Mesenchymal stem cell (in vitro differentiated cells and primary cell): ENCODE measurements around the gene DAGLB.
A peak's percentile ranks its signal among the peaks of the same experiment; 100 is the strongest.

Experiments used
- DNase-seq: peaks from one replicate; pipeline ENCODE4 v3.0.0-alpha.2; 2013
- H2AFZ ChIP-seq: one replicate; pipeline ENCODE4 v1.6.1; 2013; ENCODE audit warnings: low read depth, mild to moderate bottlenecking, control low read depth, inconsistent platforms, low read length, moderate library complexity
- H2AK5ac ChIP-seq: 2 replicates; pipeline ENCODE4 v1.6.1; 2013; ENCODE audit warnings: low read length, moderate library complexity, mild to moderate bottlenecking, inconsistent platforms; ENCODE audit not compliant: severe bottlenecking
- H2BK120ac ChIP-seq: one replicate; pipeline ENCODE4 v1.6.1; 2013; ENCODE audit warnings: low read depth, mild to moderate bottlenecking, inconsistent platforms, low read length, moderate library complexity
- H2BK12ac ChIP-seq, 2 experiments: one replicate each; pipeline ENCODE4 v1.6.1; 2013; ENCODE audit warnings: inconsistent platforms in 2 of 2, low read length in 2 of 2, mild to moderate bottlenecking in 2 of 2, moderate library complexity in 2 of 2, control low read depth in 1 of 2
- H2BK15ac ChIP-seq: one replicate; pipeline ENCODE4 v1.6.1; 2013; ENCODE audit warnings: mild to moderate bottlenecking, low read depth, inconsistent platforms; ENCODE audit not compliant: poor library complexity, severe bottlenecking
- H2BK5ac ChIP-seq: 2 replicates; pipeline ENCODE4 v1.6.1; 2013; ENCODE audit warnings: low read depth, mild to moderate bottlenecking, low read length, control low read depth, inconsistent platforms; ENCODE audit not compliant: poor library complexity, severe bottlenecking
- H3K14ac ChIP-seq, 2 experiments: one replicate each; pipeline ENCODE4 v1.6.1; 2013; ENCODE audit warnings: inconsistent platforms in 2 of 2, low read length in 2 of 2, control low read depth in 1 of 2, mild to moderate bottlenecking in 1 of 2, moderate library complexity in 1 of 2
- H3K18ac ChIP-seq, 2 experiments: one replicate each; pipeline ENCODE4 v1.6.1; 2013; ENCODE audit warnings: inconsistent platforms in 2 of 2, low read length in 2 of 2, control low read depth in 1 of 2, low read depth in 1 of 2, mild to moderate bottlenecking in 1 of 2
- H3K23ac ChIP-seq, 2 experiments: one replicate each; pipeline ENCODE4 v1.6.1; 2013; ENCODE audit warnings: inconsistent platforms in 2 of 2, low read length in 2 of 2, mild to moderate bottlenecking in 2 of 2, moderate library complexity in 2 of 2, control low read depth in 1 of 2
- H3K27ac ChIP-seq: 2 replicates; pipeline ENCODE4 v1.5.1; 2013; ENCODE audit warnings: mild to moderate bottlenecking, moderate library complexity, low read length, control low read depth, inconsistent platforms; ENCODE audit not compliant: poor library complexity, severe bottlenecking
- H3K27me3 ChIP-seq, 2 experiments: 2 replicates each; pipeline versions ENCODE4 v1.6.1 to v1.7.0; 2013; ENCODE audit warnings: low read length in 2 of 2, mild to moderate bottlenecking in 2 of 2, moderate library complexity in 2 of 2, control low read depth in 1 of 2, inconsistent platforms in 1 of 2; ENCODE audit not compliant: control insufficient read depth in 1 of 2, insufficient read depth in 1 of 2
- H3K36me3 ChIP-seq, 2 experiments: 2 replicates each; pipeline versions ENCODE4 v1.6.1 to v1.7.0; 2013; ENCODE audit warnings: low read length in 2 of 2, control low read depth in 1 of 2, inconsistent platforms in 1 of 2, low read depth in 1 of 2, mild to moderate bottlenecking in 1 of 2; ENCODE audit not compliant: insufficient read depth in 2 of 2, control insufficient read depth in 1 of 2
- H3K4ac ChIP-seq, 2 experiments: one replicate each; pipeline ENCODE4 v1.6.1; 2013; ENCODE audit warnings: inconsistent platforms in 2 of 2, low read length in 2 of 2, mild to moderate bottlenecking in 2 of 2, moderate library complexity in 2 of 2, control low read depth in 1 of 2, low read depth in 1 of 2
- H3K4me1 ChIP-seq: 2 replicates; pipeline ENCODE4 v1.6.1; 2013; ENCODE audit warnings: low read depth, low read length, control low read depth; ENCODE audit not compliant: control insufficient read depth, insufficient read depth
- H3K4me2 ChIP-seq: 2 replicates; pipeline ENCODE4 v1.6.1; 2013; ENCODE audit warnings: low read length, mild to moderate bottlenecking, inconsistent platforms; ENCODE audit not compliant: poor library complexity, severe bottlenecking
- H3K4me3 ChIP-seq, 2 experiments: 2 replicates each; pipeline versions ENCODE4 v1.5.1 to v1.7.0; 2013; ENCODE audit warnings: low read length in 2 of 2, mild to moderate bottlenecking in 2 of 2, control low read depth in 1 of 2, low read depth in 1 of 2; ENCODE audit not compliant: insufficient read depth in 1 of 2
- H3K79me1 ChIP-seq: replicated peaks from 2 replicates; pipeline ENCODE4 v1.6.1; 2013; ENCODE audit warnings: mild to moderate bottlenecking, control low read depth, low read length, inconsistent platforms; ENCODE audit not compliant: poor library complexity, severe bottlenecking
- H3K9ac ChIP-seq: 2 replicates; pipeline ENCODE4 v1.7.0; 2013; ENCODE audit warnings: mild to moderate bottlenecking, low read length, moderate library complexity
- H3K9me3 ChIP-seq: 2 replicates; pipeline ENCODE4 v1.7.0; 2013; ENCODE audit warnings: mild to moderate bottlenecking, low read length; ENCODE audit not compliant: control insufficient read depth
- H4K8ac ChIP-seq: one replicate; pipeline ENCODE4 v1.6.1; 2013; ENCODE audit warnings: inconsistent platforms, mild to moderate bottlenecking, low read length, moderate library complexity
- H4K91ac ChIP-seq: one replicate; pipeline ENCODE4 v1.6.1; 2013; ENCODE audit warnings: mild to moderate bottlenecking, low read length, inconsistent platforms
- WGBS: methylation state at CpG from one replicate; pipeline ENCODE4 v1.1.7; 2013; ENCODE audit warnings: mixed read lengths; 5-methylcytosine and 5-hydroxymethylcytosine counted together

Gene DAGLB

GRCh38 chr7:6403907-6404306 lies 43.8 kb downstream of the DAGLB start:
- Histone ChIP-seq H3K9me3 (no peaks in the 10 kb centered on the region), H2AFZ (no peak overlapping the region), H2BK120ac (no peak overlapping the region), H3K4ac (no peak overlapping the region), H3K4me1 (peaks cover 8% of the 10 kb centered on the region), H4K91ac (no peak overlapping the region), H3K36me3 (peaks cover 75 to 92% of the 10 kb centered on the region in 2 experiments), H2BK5ac (no peak overlapping the region), H4K8ac (no peak overlapping the region), H3K27ac (no peak overlapping the region), H2BK12ac (no peak overlapping the region), H3K79me1 (peaks cover 31% of the 10 kb centered on the region), H3K9ac (no peak overlapping the region), H3K18ac (no peak overlapping the region), H3K4me3 (no peak overlapping the region), H3K14ac (no peak overlapping the region), H2AK5ac (no peak overlapping the region), H3K4me2 (no peak overlapping the region), H2BK15ac (no peak overlapping the region), H3K27me3 (no peaks in the 10 kb centered on the region), H3K23ac (no peak overlapping the region)
- WGBS = 96% methylated on average over 7 of the region's 7 CpGs
- no peak for DNase-seq

DNA sequence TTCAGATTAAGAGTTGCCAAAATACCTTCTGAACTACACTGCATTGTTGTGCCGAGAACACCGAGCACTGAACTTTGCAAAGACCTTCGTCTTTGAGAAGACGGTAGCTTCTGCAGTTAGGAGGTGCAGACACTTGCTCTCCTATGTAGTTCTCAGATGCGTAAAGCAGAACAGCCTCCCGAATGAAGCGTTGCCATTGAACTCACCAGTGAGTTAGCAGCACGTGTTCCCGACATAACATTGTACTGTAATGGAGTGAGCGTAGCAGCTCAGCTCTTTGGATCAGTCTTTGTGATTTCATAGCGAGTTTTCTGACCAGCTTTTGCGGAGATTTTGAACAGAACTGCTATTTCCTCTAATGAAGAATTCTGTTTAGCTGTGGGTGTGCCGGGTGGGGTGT lies 45.0 kb downstream of the DAGLB start:
- H2BK120ac ChIP-seq = no peak overlapping the region
- no peak overlapping the region for H3K4ac ChIP-seq
- peaks cover 12% of the 10 kb centered on the region for H3K4me1 ChIP-seq
- H2BK15ac ChIP-seq = no peak overlapping the region
- no peak overlapping the region for H2AK5ac ChIP-seq
- H3K36me3 ChIP-seq = peaks cover 71 to 82% of the 10 kb centered on the region in 2 experiments
- H4K8ac ChIP-seq = no peak overlapping the region
- no peak overlapping the region for H3K18ac ChIP-seq
- H4K91ac ChIP-seq = no peak overlapping the region
- no peak overlapping the region for H2BK5ac ChIP-seq
- H2BK12ac ChIP-seq = peak overlapping the region in 1 of 2 experiments; percentile 21
- no peak overlapping the region for H2AFZ ChIP-seq
- DNase-seq = no peak
- no peak overlapping the region for H3K27ac ChIP-seq
- H3K9me3 ChIP-seq = no peaks in the 10 kb centered on the region
- H3K9ac ChIP-seq = no peak overlapping the region
- no peak overlapping the region for H3K4me2 ChIP-seq
- no peak overlapping the region for H3K14ac ChIP-seq
- H3K79me1 ChIP-seq = peaks cover 23% of the 10 kb centered on the region
- H3K4me3 ChIP-seq = no peak overlapping the region
- H3K27me3 ChIP-seq = no peaks in the 10 kb centered on the region
- no peak overlapping the region for H3K23ac ChIP-seq
- WGBS = 97% methylated on average over 13 of the region's 13 CpGs

- no peak overlapping the region for H3K4me2 ChIP-seq
- no peak overlapping the region for H3K23ac ChIP-seq
- H2BK5ac ChIP-seq = no peak overlapping the region
- peak overlapping the region; percentile 14 for H4K8ac ChIP-seq
- no peak overlapping the region for H3K27ac ChIP-seq
- 96% methylated on average over 9 of the region's 17 CpGs for WGBS
- H3K27me3 ChIP-seq = no peaks in the 10 kb centered on the region
- H3K9ac ChIP-seq = no peak overlapping the region
- H3K4me1 ChIP-seq = peaks cover 12% of the 10 kb centered on the region
- no peak overlapping the region for H2AK5ac ChIP-seq
- H3K79me1 ChIP-seq = peaks cover 21% of the 10 kb centered on the region
- no peak for DNase-seq
- no peak overlapping the region for H3K4ac ChIP-seq
- H3K36me3 ChIP-seq = peaks cover 68 to 75% of the 10 kb centered on the region in 2 experiments
- no peak overlapping the region for H2BK120ac ChIP-seq
- no peak overlapping the region for H3K4me3 ChIP-seq
- H2BK15ac ChIP-seq = no peak overlapping the region
- H3K18ac ChIP-seq = no peak overlapping the region
- H2BK12ac ChIP-seq = no peak overlapping the region
- no peak overlapping the region for H2AFZ ChIP-seq
- H4K91ac ChIP-seq = no peak overlapping the region
- H3K14ac ChIP-seq = no peak overlapping the region
- H3K9me3 ChIP-seq = no peaks in the 10 kb centered on the region
Observed at GRCh38 chr7:6402041-6402440, 45.7 kb downstream of the DAGLB start.

DNA sequence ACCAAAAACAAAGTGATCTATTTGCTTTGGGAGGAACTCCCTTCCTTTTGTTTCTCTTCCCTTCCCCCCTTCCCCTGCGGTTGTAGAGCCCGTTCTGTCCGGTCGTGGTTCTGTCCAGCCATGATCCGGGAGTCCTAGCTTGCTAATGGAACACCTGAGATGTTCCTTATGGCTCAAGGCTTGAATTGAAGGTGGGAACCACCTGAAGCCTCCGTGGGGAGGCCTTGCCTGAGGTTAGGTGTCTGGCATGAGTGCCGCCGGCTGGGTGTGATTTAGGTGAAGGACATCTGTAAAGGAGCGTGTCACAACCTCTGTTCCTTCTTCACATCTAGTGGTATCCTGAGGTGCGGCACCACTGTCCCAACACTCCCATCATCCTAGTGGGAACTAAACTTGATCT lies 46.2 kb downstream of the DAGLB start:
- Histone ChIP-seq H2BK12ac (no peak overlapping the region), H3K27ac (no peak overlapping the region), H3K4me2 (no peak overlapping the region), H3K27me3 (no peaks in the 10 kb centered on the region), H2AK5ac (no peak overlapping the region), H3K9me3 (no peaks in the 10 kb centered on the region), H3K79me1 (peaks cover 17% of the 10 kb centered on the region), H3K4me3 (no peak overlapping the region), H3K4me1 (peaks cover 12% of the 10 kb centered on the region), H3K36me3 (peaks cover 63 to 70% of the 10 kb centered on the region in 2 experiments), H4K8ac (no peak overlapping the region), H2AFZ (no peak overlapping the region), H2BK5ac (no peak overlapping the region), H3K23ac (no peak overlapping the region), H2BK120ac (no peak overlapping the region), H3K18ac (no peak overlapping the region), H2BK15ac (no peak overlapping the region), H3K14ac (no peak overlapping the region), H3K9ac (no peak overlapping the region), H4K91ac (no peak overlapping the region), H3K4ac (no peak overlapping the region)
- DNase-seq = no peak
- 97% methylated on average over 9 of the region's 10 CpGs for WGBS
